ENCODE measurements around the gene ADARB1.

The ADARB1 gene

DNA sequence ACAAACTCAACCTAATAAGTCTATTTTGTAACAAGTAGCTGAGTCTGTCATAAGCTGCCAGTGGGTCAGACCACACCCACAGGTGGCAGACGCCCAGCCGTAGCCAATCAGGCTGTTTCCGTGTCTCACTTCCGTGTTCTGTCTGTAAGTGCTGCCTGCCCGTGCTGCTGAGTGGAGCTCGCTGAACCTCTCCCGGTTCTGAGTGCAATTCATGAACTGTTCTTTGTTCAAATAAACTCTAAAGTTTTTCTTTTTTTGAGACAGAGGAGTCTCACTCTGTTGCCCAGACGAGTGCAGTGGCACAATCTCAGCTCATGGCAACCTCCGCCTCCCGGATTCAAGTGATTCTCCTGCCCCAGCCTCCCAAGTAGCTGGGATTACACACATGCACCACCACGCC is 188.2 kb downstream of the ADARB1 start:
- 91% methylated on average over 8 to 9 of the region's 11 CpGs for WGBS, 2 experiments (ENCODE audit: insufficient coverage in 2 of 2)
- H3K4me3 ChIP-seq (ENCODE audit: extremely low read depth, insufficient read depth, low read length, poor library complexity, severe bottlenecking): no peak overlapping the region

DNA sequence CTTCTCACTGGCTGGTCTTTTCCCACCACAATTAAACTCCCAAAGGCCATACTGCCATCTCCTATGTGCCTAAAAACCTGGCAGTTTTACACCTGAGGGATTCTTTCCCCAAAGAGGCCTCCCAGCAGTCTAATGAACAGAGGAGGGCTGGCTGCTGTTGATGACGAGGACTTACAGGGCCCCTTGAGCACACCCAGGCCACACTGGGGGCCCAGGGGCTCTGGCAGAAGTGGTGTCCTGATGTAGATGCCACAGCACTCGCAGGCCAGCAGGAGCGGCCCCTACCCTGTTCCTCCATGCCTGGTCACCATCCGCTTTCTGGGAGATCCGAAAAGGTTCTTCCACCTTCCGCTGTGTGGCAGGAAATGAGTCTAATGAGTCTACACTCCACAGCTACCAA is 189.2 kb downstream of the ADARB1 start:
- WGBS, 2 experiments (ENCODE audit: insufficient coverage in 2 of 2): 91 to 98% methylated on average over 4 to 5 of the region's 6 CpGs
- H3K27ac ChIP-seq (ENCODE audit: low read depth, low read length, severe bottlenecking): no peak overlapping the region
- H3K9me3 ChIP-seq (ENCODE audit: control insufficient read depth, low read length): no peaks in the 10 kb centered on the region
- peaks cover 57% of the 10 kb centered on the region for H3K36me3 ChIP-seq (ENCODE audit: control insufficient read depth, insufficient read depth, low read length)
- no peak overlapping the region for H3K4me3 ChIP-seq (ENCODE audit: extremely low read depth, insufficient read depth, low read length, poor library complexity, severe bottlenecking)
- peaks cover 4% of the 10 kb centered on the region for H3K4me1 ChIP-seq (ENCODE audit: control insufficient read depth, insufficient read depth, low read length, poor library complexity, severe bottlenecking)

More for the DNA sequence above, 188.2 kb downstream of the ADARB1 start:
- Histone ChIP-seq H3K36me3 (ENCODE audit: control insufficient read depth, insufficient read depth, low read length) (peaks cover 54% of the 10 kb centered on the region), H3K27ac (ENCODE audit: low read depth, low read length, severe bottlenecking) (no peak overlapping the region), H3K9me3 (ENCODE audit: control insufficient read depth, low read length) (no peaks in the 10 kb centered on the region), H3K4me1 (ENCODE audit: control insufficient read depth, insufficient read depth, low read length, poor library complexity, severe bottlenecking) (peaks cover 6% of the 10 kb centered on the region)

DNA sequence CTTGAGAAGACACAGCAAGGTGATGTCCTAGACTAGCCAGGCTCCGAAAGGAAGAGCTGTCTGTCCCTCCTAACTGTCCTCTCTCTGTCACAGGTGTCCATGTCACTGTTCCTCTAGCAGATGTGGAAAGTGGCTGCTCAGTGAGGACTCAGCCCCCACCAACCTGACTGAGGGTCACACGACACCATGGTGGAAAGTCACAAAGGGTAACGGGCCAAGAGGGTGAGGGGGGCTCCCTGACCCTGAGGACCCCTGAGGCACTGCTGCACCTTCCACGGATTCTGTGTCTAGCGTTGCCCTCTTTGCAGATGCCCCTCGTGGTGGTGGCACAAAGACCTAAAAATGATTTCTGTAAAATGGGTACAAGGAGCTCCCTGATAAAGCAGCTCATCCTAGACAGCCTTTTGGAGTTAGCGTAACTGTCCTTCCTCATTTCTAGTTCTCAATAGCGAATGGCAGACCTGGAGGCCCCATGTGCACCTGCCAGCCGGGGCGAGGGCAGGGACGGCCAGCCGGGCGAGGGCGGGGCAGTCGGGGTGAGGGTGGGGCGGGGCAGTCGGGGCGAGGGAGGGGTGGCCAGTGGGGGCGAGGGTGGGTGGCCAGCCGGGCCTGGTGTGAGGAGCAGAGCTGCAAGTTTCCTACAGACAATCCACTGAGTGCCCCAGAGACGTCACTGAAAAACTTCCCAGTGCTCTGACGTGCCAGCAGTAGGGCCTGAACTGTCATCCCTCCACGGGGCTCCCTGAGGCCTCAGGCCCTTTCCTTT is 189.9 kb downstream of the ADARB1 start:
- H3K27ac ChIP-seq (ENCODE audit: low read depth, low read length, severe bottlenecking): no peak overlapping the region
- 94 to 97% methylated on average over 10 to 12 of the region's 23 CpGs for WGBS, 2 experiments (ENCODE audit: insufficient coverage in 2 of 2)
- no peaks in the 10 kb centered on the region for H3K9me3 ChIP-seq (ENCODE audit: control insufficient read depth, low read length)
- peaks cover 57% of the 10 kb centered on the region for H3K36me3 ChIP-seq (ENCODE audit: control insufficient read depth, insufficient read depth, low read length)
- peaks cover 4% of the 10 kb centered on the region for H3K4me1 ChIP-seq (ENCODE audit: control insufficient read depth, insufficient read depth, low read length, poor library complexity, severe bottlenecking)
- H3K4me3 ChIP-seq (ENCODE audit: extremely low read depth, insufficient read depth, low read length, poor library complexity, severe bottlenecking): no peak overlapping the region

DNA sequence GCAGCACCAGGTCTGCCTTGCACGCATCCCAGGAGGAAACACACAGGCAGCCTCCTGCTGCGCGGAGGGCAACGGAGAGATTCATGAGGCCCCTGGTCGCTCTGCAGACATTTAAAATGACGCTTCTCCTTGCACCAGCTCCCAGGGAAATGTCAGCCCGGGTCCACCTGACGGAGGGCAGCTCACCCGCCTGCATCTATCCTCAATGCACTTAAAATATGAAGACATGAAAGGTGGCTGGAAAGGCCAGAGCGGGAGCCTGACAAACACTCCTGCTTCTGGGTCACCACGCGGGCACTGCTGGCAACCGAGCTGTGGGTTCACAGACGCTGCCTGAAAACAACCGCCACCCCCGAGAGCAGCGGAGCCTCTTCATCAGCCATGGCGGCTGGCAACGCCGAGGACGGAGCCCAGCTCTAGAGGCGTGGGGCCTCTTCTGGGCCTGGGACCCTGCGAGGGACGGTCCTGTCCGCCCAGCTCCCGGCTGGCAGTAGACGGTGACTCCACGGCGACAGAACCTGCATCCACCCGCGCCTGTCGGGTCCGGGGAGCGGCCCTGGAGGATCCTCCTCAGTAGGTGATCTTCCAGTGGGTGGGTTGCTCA is 190.6 kb downstream of the ADARB1 start:
- WGBS, 2 experiments (ENCODE audit: insufficient coverage in 2 of 2): 96 to 97% methylated on average over 30 to 33 of the region's 34 CpGs
- Histone ChIP-seq H3K27ac (ENCODE audit: low read depth, low read length, severe bottlenecking) (no peak overlapping the region), H3K36me3 (ENCODE audit: control insufficient read depth, insufficient read depth, low read length) (peaks cover 64% of the 10 kb centered on the region), H3K4me3 (ENCODE audit: extremely low read depth, insufficient read depth, low read length, poor library complexity, severe bottlenecking) (no peak overlapping the region), H3K4me1 (ENCODE audit: control insufficient read depth, insufficient read depth, low read length, poor library complexity, severe bottlenecking) (peaks cover 4% of the 10 kb centered on the region), H3K9me3 (ENCODE audit: control insufficient read depth, low read length) (no peaks in the 10 kb centered on the region)

DNA sequence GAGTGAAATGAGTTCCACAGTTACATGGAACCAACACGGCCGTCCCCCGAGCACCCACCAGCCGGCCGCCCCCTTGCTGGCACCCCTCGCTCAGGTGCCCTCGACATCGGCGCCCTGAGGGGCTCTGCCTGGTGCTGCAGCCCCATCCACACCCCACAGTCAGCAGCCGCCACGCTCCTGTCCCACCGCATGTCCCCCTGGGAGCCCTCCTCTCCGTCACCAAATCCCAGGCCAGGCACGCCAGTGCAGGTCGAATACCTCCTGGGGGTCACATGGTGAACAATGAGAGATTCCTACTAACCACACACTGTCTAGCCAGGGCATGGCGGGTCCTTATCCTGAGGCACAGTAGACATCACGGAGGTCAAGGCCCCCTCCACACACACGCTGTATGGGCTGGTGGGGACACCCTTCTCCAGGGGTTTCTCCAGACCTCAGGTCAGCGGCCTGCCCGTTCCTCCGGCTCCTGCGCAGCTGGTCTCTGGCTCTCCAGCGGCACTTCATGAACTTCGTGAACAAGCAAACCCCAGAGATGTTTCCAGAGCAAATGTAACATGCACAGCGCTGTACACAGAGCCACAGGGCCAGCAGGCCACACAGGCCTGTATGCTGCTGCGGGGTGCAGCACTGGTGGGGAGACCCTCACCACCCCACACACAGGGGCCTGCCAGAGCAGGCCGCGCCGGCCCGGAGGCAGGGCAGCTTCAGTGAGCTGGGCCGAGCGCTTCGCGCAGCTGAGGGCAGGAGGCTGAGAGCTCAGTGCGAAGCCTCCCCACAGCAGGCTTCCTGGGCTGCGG is 191.5 kb downstream of the ADARB1 start:
- 96 to 97% methylated on average over 31 to 32 of the region's 36 CpGs for WGBS, 2 experiments (ENCODE audit: insufficient coverage in 2 of 2)
- Histone ChIP-seq H3K9me3 (ENCODE audit: control insufficient read depth, low read length) (peaks cover 7% of the 10 kb centered on the region), H3K36me3 (ENCODE audit: control insufficient read depth, insufficient read depth, low read length) (peaks cover 71% of the 10 kb centered on the region)

DNA sequence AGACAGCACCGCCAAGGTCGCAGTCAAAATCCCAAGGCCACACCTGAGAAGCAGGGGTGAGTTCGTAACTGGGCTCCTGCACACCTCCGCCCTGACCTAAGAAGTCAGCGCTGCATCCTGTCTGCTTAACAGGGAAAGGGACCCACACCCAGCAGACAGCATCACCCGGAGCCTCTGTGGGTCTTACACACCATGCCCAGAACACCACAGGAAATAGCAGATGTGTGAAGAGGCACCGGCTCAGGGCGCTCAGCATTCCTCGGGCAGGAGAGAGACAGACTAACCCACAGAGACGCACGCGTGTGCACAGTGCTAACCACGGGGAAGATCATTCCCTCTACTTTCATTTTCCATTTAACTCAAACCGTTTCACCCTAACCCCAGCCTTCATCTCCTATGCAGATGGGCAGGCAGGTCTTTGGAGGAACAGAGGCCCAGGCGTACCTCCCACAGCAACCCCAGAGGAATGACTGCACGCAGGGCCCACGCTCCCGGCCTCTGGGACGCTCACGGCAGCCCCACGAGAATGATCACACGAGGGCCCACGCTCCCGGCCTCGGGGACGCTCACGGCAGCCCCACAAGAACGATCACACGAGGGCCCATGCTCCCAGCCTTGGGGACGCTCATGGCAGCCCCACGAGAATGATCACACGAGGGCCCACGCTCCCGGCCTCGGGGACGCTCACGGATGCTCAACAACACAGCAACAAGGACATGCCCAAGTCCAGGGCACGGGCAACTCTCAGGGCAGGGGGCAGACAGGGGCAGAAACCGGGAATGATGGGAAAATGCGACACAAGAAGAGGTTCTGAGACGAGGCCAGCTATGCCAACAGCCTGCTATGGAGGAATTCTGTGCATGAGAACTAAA is 192.4 kb downstream of the ADARB1 start:
- Histone ChIP-seq H3K4me3 (ENCODE audit: extremely low read depth, insufficient read depth, low read length, poor library complexity, severe bottlenecking) (no peak overlapping the region), H3K4me1 (ENCODE audit: control insufficient read depth, insufficient read depth, low read length, poor library complexity, severe bottlenecking) (peaks cover 4% of the 10 kb centered on the region), H3K9me3 (ENCODE audit: control insufficient read depth, low read length) (peaks cover 16% of the 10 kb centered on the region), H3K36me3 (ENCODE audit: control insufficient read depth, insufficient read depth, low read length) (peaks cover 79% of the 10 kb centered on the region), H3K27ac (ENCODE audit: low read depth, low read length, severe bottlenecking) (no peak overlapping the region)
- 95% methylated on average over 40 of the region's 41 CpGs for WGBS, 2 experiments (ENCODE audit: insufficient coverage in 2 of 2)

More for the DNA sequence above, 191.5 kb downstream of the ADARB1 start:
- H3K4me3 ChIP-seq (ENCODE audit: extremely low read depth, insufficient read depth, low read length, poor library complexity, severe bottlenecking): no peak overlapping the region
- H3K4me1 ChIP-seq (ENCODE audit: control insufficient read depth, insufficient read depth, low read length, poor library complexity, severe bottlenecking): peaks cover 4% of the 10 kb centered on the region
- no peak overlapping the region for H3K27ac ChIP-seq (ENCODE audit: low read depth, low read length, severe bottlenecking)

DNA sequence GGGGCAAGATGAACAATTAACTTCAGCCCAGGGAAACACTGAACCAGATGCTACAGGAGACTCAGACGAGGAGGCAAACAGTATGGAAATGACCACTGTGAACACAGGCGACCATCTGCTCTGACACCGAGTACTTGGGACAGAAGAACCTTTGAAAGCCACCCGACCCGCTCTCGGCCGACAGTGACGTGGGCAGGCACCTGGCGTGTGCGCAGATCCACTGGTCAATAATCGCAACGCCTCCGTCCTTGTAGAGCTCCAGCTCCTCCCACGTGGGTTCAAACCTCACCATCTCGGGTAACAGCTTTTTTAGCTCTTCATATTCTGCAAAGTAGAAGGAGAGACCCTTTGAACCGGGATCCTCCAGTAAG is 193.0 kb downstream of the ADARB1 start:
- Histone ChIP-seq H3K36me3 (ENCODE audit: control insufficient read depth, insufficient read depth, low read length) (peaks cover 81% of the 10 kb centered on the region), H3K9me3 (ENCODE audit: control insufficient read depth, low read length) (peaks cover 18% of the 10 kb centered on the region), H3K4me1 (ENCODE audit: control insufficient read depth, insufficient read depth, low read length, poor library complexity, severe bottlenecking) (peaks cover 4% of the 10 kb centered on the region), H3K4me3 (ENCODE audit: extremely low read depth, insufficient read depth, low read length, poor library complexity, severe bottlenecking) (no peak overlapping the region), H3K27ac (ENCODE audit: low read depth, low read length, severe bottlenecking) (no peak overlapping the region)
- 92 to 96% methylated on average over 16 of the region's 16 CpGs for WGBS, 2 experiments (ENCODE audit: insufficient coverage in 2 of 2)

DNA sequence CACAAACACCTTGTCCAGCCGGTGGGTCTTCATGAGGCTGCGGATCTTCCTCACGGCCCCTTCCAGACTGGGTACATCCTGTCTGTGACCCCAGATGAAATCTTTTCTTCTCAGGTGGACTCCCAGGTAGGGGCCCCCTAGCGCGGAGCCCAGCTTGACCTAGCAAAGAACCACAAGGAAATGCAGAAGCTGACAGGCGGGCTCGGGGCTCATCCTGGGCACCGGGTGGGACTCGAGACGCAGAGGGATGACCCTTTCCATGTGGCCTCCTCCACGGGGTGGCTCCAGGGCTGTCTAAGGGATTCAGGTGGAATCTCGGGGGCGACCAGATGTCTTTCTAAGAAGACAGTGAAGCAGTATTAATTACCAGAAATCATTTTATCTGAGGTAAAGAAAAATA is 195.5 kb downstream of the ADARB1 start:
- peaks cover 28% of the 10 kb centered on the region for H3K9me3 ChIP-seq (ENCODE audit: control insufficient read depth, low read length)
- no peak overlapping the region for H3K4me3 ChIP-seq (ENCODE audit: extremely low read depth, insufficient read depth, low read length, poor library complexity, severe bottlenecking)
- peaks cover 86% of the 10 kb centered on the region for H3K36me3 ChIP-seq (ENCODE audit: control insufficient read depth, insufficient read depth, low read length)
- peaks cover 4% of the 10 kb centered on the region for H3K4me1 ChIP-seq (ENCODE audit: control insufficient read depth, insufficient read depth, low read length, poor library complexity, severe bottlenecking)
- no peak overlapping the region for H3K27ac ChIP-seq (ENCODE audit: low read depth, low read length, severe bottlenecking)
- WGBS, 2 experiments (ENCODE audit: insufficient coverage in 2 of 2): 91 to 95% methylated on average over 11 to 12 of the region's 13 CpGs

DNA sequence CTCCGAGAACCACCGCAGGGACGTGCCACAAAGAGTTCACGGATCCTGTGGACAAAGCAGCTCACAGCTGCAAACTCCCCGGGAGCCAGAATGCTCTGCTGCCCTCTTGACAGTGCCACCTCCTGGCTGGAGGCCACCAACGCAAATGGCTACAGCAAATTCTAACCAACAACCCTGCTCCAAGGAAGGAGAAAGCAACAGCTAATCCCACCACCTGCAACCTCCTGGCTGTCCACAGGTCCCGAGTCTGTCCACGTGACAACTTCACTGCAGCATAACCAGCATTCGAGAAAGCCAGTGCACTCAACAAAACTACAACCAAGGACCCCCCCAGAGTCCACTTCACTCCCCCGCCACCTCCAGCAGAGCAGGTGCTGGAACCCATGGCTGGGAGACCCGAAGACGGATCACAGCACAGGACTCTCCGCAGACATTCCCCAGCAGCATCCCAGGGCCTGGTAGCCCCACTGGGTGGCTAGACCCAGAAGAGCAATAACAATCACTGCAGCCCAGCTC is 196.0 kb downstream of the ADARB1 start:
- Histone ChIP-seq H3K9me3 (ENCODE audit: control insufficient read depth, low read length) (peaks cover 30% of the 10 kb centered on the region), H3K4me1 (ENCODE audit: control insufficient read depth, insufficient read depth, low read length, poor library complexity, severe bottlenecking) (peaks cover 4% of the 10 kb centered on the region), H3K27ac (ENCODE audit: low read depth, low read length, severe bottlenecking) (no peak overlapping the region), H3K4me3 (ENCODE audit: extremely low read depth, insufficient read depth, low read length, poor library complexity, severe bottlenecking) (no peak overlapping the region), H3K36me3 (ENCODE audit: control insufficient read depth, insufficient read depth, low read length) (peaks cover 86% of the 10 kb centered on the region)
- 97 to 98% methylated on average over 11 to 13 of the region's 13 CpGs for WGBS, 2 experiments (ENCODE audit: insufficient coverage in 2 of 2)

Measured in mesodermal cell (in vitro differentiated cells).